Kidney epithelial cell (primary cell): ENCODE measurements around the gene CD200. TPM values are rescaled to one million over a fixed set of nuclear protein-coding genes. Genes with fewer than 3 reads are reported as not detected.

Source experiments
- DNase-seq: peaks from one replicate; pipeline ENCODE4 v3.0.0-alpha.2; 2010; ENCODE audit warnings: low read depth
- H3K27me3 ChIP-seq: 2 replicates; pipeline ENCODE4 v1.6.0; 2011; ENCODE audit warnings: low read length; ENCODE audit not compliant: control insufficient read depth, insufficient read depth
- H3K36me3 ChIP-seq: 2 replicates; pipeline ENCODE4 v1.5.1; 2011; ENCODE audit warnings: low read length; ENCODE audit not compliant: control insufficient read depth, insufficient read depth
- H3K4me3 ChIP-seq: 2 replicates; pipeline ENCODE4 v1.5.1; 2011; ENCODE audit warnings: low read depth, mild to moderate bottlenecking, control low read depth, low read length
- total RNA-seq: library from RNA; depleted of rRNA; stranded (reverse); fragments of >200 nt; gene quantifications from 2 replicates; pipeline ENCODE4 v1.2.3, GENCODE V29; 2015
- TF ChIP-seq, protein P1 (sequence below): IDR thresholded peaks from 2 replicates; pipeline ENCODE4 v1.5.1; 2011; ENCODE audit warnings: mild to moderate bottlenecking, moderate library complexity, low read length, control low read depth, inconsistent platforms; ENCODE audit not compliant: insufficient read depth, poor library complexity, severe bottlenecking

Gene CD200
- total RNA-seq, 1 donor from 2014 or later, result 19.2 TPM

DNA sequence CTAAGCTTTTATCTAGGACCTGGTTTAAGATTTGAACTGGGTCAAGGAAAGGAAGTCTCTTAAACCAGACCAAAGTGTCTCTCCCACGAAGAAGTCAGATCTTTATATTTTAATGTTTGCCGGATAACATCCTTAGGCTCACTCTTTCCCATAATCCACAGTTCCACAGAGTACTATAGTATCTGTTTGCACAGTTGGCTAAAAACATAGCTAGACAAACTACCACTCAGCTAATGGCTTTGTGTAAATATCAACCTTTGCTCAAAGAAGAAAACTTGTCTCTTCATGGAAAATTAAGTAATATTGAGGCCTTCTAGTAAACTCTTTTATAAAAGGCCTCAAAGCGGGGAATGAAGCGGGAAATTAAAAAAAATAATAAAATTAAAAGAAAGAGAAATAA lies 25.4 kb upstream of the CD200 start:
- H3K4me3 ChIP-seq, result no peak overlapping the region
- TF ChIP-seq, protein P1, sequence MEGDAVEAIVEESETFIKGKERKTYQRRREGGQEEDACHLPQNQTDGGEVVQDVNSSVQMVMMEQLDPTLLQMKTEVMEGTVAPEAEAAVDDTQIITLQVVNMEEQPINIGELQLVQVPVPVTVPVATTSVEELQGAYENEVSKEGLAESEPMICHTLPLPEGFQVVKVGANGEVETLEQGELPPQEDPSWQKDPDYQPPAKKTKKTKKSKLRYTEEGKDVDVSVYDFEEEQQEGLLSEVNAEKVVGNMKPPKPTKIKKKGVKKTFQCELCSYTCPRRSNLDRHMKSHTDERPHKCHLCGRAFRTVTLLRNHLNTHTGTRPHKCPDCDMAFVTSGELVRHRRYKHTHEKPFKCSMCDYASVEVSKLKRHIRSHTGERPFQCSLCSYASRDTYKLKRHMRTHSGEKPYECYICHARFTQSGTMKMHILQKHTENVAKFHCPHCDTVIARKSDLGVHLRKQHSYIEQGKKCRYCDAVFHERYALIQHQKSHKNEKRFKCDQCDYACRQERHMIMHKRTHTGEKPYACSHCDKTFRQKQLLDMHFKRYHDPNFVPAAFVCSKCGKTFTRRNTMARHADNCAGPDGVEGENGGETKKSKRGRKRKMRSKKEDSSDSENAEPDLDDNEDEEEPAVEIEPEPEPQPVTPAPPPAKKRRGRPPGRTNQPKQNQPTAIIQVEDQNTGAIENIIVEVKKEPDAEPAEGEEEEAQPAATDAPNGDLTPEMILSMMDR, result no peak
- H3K36me3 ChIP-seq, result no peaks in the 10 kb centered on the region
- H3K27me3 ChIP-seq, result no peaks in the 10 kb centered on the region
- DNase-seq, result no peak

GRCh38 chr3:112308151-112308911 lies 24.6 kb upstream of the CD200 start:
- DNase-seq, result no peak
- no peaks in the 10 kb centered on the region for H3K36me3 ChIP-seq
- TF ChIP-seq, protein P1, result no peak
- H3K4me3 ChIP-seq, result no peak overlapping the region
- no peaks in the 10 kb centered on the region for H3K27me3 ChIP-seq

DNA sequence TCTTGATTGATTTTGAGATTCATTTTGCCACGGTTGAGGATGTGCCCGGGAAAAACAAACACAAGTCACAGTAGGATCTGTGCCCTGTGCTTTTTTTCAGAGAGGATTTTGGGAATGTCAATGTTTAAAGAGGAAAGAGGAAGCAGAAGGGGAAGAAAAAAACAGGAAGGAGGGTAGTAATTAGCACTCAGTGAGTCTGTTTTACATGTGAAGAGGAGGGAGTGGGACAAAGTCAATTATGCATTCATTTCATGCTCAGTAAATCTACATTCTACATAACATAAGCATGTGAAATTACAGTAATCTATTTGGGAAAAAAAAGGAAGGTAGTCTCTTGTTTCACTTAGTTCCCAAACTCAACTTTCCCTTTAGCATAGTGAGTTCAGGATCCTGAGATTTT lies 18.3 kb upstream of the CD200 start:
- TF ChIP-seq, protein P1, result no peak
- Histone ChIP-seq H3K36me3 (no peaks in the 10 kb centered on the region), H3K4me3 (no peak overlapping the region), H3K27me3 (no peaks in the 10 kb centered on the region)
- DNase-seq, result no peak

- no peaks in the 10 kb centered on the region for H3K27me3 ChIP-seq
- no peak for DNase-seq
- no peak overlapping the region for H3K4me3 ChIP-seq
- H3K36me3 ChIP-seq, result no peaks in the 10 kb centered on the region
- TF ChIP-seq, protein P1, result no peak
Measured at GRCh38 chr3:112315791-112316190, 17.2 kb upstream of the CD200 start.

DNA sequence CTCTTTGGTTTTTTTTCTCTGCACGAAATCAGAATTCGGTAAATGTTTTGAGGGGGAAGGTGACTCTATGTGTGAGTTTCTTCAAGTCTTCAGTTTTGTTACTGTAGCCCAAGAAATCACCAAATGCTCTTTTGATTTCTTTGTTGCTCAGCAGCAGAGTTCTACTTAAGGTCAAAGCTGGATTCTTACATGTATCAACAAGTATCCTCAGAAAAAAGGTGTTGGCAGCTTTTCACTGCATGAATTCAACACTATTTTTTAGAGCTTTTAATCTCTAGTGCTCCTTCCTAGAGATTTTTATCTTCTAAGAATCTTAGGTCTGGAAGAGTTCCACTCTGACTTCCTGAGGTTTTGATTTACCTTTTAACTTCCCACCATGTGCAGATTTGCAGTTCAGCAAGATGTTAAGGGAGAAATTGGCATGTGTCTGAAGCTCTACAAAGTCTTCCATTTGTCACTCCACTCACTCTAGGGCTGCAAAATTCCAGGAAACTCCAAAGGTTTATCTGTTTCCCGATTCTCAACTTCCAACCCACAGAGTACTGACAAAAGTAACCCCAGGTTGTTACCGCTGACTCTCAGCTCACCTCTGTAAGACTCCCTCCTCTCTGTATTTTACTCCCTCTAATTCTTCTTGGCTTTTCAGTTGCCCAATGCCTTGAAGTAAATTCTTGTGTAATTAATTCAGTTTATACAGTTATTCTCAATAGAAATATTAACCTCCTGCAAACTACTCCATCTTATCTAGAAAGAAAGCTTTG lies 13.3 kb upstream of the CD200 start:
- H3K27me3 ChIP-seq, result no peaks in the 10 kb centered on the region
- H3K4me3 ChIP-seq, result no peak overlapping the region
- DNase-seq, result no peak
- TF ChIP-seq, protein P1, result no peak
- no peaks in the 10 kb centered on the region for H3K36me3 ChIP-seq
